Esophagus (tissue), 2 donors: ENCODE data around the gene PLCB4. TPM values are rescaled to one million over a fixed set of nuclear protein-coding genes. Genes with fewer than 3 reads are reported as not detected.

Source experiments
- H3K27ac ChIP-seq, 2 donors: one replicate each; pipeline ENCODE4 v1.5.1; 2013; ENCODE audit warnings: low read depth in 2 of 2, mild to moderate bottlenecking in 2 of 2, inconsistent platforms in 1 of 2, low read length in 1 of 2, moderate library complexity in 1 of 2
- H3K27me3 ChIP-seq, 2 donors: one replicate each; pipeline ENCODE4 v1.6.1; 2013; ENCODE audit warnings: low read length in 2 of 2, control low read depth in 1 of 2, mild to moderate bottlenecking in 1 of 2; ENCODE audit not compliant: insufficient read depth in 2 of 2, control insufficient read depth in 1 of 2
- H3K36me3 ChIP-seq, 2 donors: one replicate each; pipeline ENCODE4 v1.6.1; 2013; ENCODE audit warnings: low read length in 1 of 2; ENCODE audit not compliant: control insufficient read depth in 2 of 2, insufficient read depth in 2 of 2
- H3K4me1 ChIP-seq, 2 donors: one replicate each; pipeline ENCODE4 v1.6.1; 2013; ENCODE audit warnings: low read length in 1 of 2; ENCODE audit not compliant: control insufficient read depth in 2 of 2, insufficient read depth in 2 of 2
- H3K4me3 ChIP-seq, 2 donors: one replicate each; pipeline ENCODE4 v1.5.1; 2013; ENCODE audit warnings: low read length in 2 of 2, mild to moderate bottlenecking in 2 of 2, low read depth in 1 of 2, moderate library complexity in 1 of 2
- H3K9me3 ChIP-seq, 2 donors: one replicate each; pipeline ENCODE4 v1.6.1; 2013; ENCODE audit warnings: mild to moderate bottlenecking in 2 of 2, low read depth in 1 of 2, low read length in 1 of 2, moderate library complexity in 1 of 2; ENCODE audit not compliant: control insufficient read depth in 2 of 2, insufficient read depth in 1 of 2
- WGBS, 2 donors: extraction: QIAGEN DNeasy Blood & Tissue Kit; methylation state at CpG; one replicate each; pipeline ENCODE4 v1.1.7; 2013; 5-methylcytosine and 5-hydroxymethylcytosine counted together
- polyA plus RNA-seq, 2 donors: library from polyadenylated mRNA; stranded (reverse); fragments of 200-250 nt; gene quantifications; one replicate each; pipeline ENCODE4 v1.2.3, GENCODE V29; 2013
- donor health status: healthy with polysubstance abuse.
- donor health status: Bipolar disorder and iron deficiency.

Gene PLCB4
- polyA plus RNA-seq, 2 donors = 1.9 to 2.2 TPM

DNA sequence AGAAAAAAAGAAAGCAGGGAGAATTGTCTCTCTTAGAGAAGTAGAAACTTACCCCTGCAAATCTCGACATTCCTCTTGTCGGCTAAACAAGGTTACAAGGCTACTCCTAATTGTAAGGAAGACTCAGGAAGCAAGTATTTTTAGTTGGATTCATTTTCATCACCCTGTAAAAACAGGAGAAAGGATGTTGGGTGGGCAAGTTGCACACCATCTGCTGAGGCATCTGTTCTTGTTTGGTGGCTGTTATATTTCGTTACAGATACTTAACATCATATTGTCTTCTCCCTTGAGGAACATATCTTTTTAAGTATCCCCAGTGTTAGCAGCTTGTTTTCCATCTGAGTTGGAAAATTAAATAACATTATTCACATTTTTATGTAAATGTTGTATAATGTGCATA is 187.5 kb downstream of the PLCB4 start:
- Histone ChIP-seq H3K4me3 (no peak overlapping the region), H3K4me1 (no peaks in the 10 kb centered on the region), H3K9me3 (no peaks in the 10 kb centered on the region), H3K27me3 (no peaks in the 10 kb centered on the region), H3K27ac (no peak overlapping the region), H3K36me3 (no peaks in the 10 kb centered on the region)
- 80 to 84% methylated on average over 3 of the region's 3 CpGs for WGBS, 2 donors

DNA sequence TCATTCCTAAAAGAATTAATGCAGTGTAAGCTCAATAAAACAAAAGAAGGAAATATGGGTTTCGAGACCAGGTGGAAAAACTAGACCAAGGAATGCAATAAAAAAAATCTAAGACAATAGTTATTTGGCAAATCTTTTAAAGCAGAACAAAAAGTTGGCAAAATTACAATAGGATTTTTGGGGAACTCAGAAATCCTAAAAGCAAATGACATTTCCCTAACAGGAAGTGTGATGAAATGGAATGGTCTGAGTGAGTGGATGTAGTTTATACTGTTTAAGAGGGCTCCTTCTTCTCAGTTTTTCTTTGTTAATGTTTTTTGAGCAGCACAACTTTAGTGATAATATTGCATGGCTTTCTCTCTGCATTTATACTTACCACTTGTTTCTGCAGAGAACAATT is 190.0 kb downstream of the PLCB4 start:
- H3K9me3 ChIP-seq = no peaks in the 10 kb centered on the region
- H3K36me3 ChIP-seq = no peaks in the 10 kb centered on the region
- H3K27me3 ChIP-seq = no peaks in the 10 kb centered on the region
- H3K4me3 ChIP-seq = no peak overlapping the region
- H3K27ac ChIP-seq = no peak overlapping the region
- WGBS, 2 donors = 62 to 73% methylated on average over 1 of the region's 1 CpG
- no peaks in the 10 kb centered on the region for H3K4me1 ChIP-seq

DNA sequence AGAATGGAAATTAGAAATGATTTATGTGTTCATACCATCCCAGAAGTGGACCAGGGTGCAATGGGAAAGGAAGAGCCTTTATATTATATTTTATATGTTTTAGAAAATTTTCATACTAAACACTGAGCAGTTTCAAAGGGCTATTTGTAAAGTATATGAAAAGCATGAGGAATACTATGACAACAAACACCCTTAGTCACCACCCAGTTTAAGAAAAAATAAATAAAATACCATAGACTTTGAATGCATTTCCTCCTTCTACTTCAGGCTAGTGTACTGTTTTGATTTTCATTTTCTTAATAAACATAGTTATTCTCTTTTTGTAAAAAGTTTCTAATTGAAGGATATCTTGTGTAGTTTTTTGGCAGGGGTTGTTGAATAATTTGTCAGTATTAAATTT is 191.1 kb downstream of the PLCB4 start:
- H3K36me3 ChIP-seq = no peaks in the 10 kb centered on the region
- H3K27ac ChIP-seq = no peak overlapping the region
- H3K27me3 ChIP-seq = no peaks in the 10 kb centered on the region
- no peaks in the 10 kb centered on the region for H3K4me1 ChIP-seq
- no peak overlapping the region for H3K4me3 ChIP-seq
- H3K9me3 ChIP-seq = no peaks in the 10 kb centered on the region

- Histone ChIP-seq H3K36me3 (no peaks in the 10 kb centered on the region), H3K4me3 (no peak overlapping the region), H3K9me3 (no peaks in the 10 kb centered on the region), H3K27me3 (no peaks in the 10 kb centered on the region), H3K27ac (no peak overlapping the region), H3K4me1 (no peaks in the 10 kb centered on the region)
- 79 to 87% methylated on average over 2 of the region's 2 CpGs for WGBS, 2 donors
Measured at GRCh38 chr20:9261781-9262180, 192.9 kb downstream of the PLCB4 start.

- Histone ChIP-seq H3K36me3 (no peaks in the 10 kb centered on the region), H3K9me3 (no peaks in the 10 kb centered on the region), H3K27me3 (no peaks in the 10 kb centered on the region), H3K27ac (no peak overlapping the region), H3K4me1 (no peaks in the 10 kb centered on the region), H3K4me3 (no peak overlapping the region)
- WGBS, 2 donors = 44 to 55% methylated on average over 3 of the region's 3 CpGs
Measured at GRCh38 chr20:9262653-9263194, 193.8 kb downstream of the PLCB4 start.

- no peaks in the 10 kb centered on the region for H3K9me3 ChIP-seq
- H3K27me3 ChIP-seq = no peaks in the 10 kb centered on the region
- 48 to 59% methylated on average over 2 of the region's 2 CpGs for WGBS, 2 donors
- H3K36me3 ChIP-seq = no peaks in the 10 kb centered on the region
- no peaks in the 10 kb centered on the region for H3K4me1 ChIP-seq
- H3K27ac ChIP-seq = no peak overlapping the region
- no peak overlapping the region for H3K4me3 ChIP-seq
Measured at GRCh38 chr20:9269280-9269971, 200.5 kb downstream of the PLCB4 start.

DNA sequence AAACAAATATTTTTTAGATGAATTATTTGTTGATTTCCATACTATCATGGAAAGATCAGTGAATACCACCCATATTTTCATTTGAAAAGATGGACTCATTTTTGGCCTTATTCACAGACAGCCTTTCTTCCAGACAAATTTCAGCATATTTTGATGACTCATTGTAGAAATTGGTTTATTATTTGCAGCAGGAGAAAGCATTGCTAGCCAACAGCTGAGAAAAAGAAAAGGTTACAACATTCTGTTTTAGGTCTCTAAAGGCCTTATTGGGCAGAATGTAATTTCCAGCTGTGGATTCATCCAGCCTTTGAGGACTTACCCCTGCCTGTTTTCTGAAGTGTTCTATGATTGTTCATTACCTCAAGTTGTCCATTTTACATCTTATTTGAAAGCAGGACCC is 201.9 kb downstream of the PLCB4 start:
- Histone ChIP-seq H3K27me3 (no peaks in the 10 kb centered on the region), H3K9me3 (no peaks in the 10 kb centered on the region), H3K36me3 (no peaks in the 10 kb centered on the region), H3K27ac (no peak overlapping the region), H3K4me1 (no peaks in the 10 kb centered on the region), H3K4me3 (no peak overlapping the region)

DNA sequence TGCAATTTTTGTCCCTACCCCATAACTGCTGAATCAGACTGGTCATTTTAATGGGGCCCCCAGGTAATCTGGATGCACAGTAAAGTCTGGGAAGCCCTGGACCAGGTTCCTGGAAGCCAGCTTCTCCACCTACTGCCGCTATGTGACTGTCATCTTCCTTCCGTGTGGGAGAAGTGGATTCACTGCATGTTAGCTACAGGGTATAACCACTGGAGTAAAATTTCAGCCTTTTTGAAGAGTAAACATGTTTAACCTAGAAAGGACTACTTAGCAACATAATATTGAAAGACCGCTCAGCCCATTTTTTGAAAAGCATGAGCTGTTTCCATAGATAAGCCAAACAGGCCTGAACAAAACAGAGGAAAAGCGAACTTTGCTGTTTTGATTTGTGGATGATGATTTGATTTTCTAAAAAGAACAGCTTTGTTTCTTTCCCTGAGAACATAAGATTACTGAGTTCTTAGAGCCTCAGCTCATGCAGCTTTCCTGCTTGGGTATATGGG is 208.1 kb downstream of the PLCB4 start:
- 74 to 83% methylated on average over 4 of the region's 4 CpGs for WGBS, 2 donors
- H3K27me3 ChIP-seq = no peaks in the 10 kb centered on the region
- H3K4me1 ChIP-seq = no peaks in the 10 kb centered on the region
- no peaks in the 10 kb centered on the region for H3K36me3 ChIP-seq
- H3K9me3 ChIP-seq = no peaks in the 10 kb centered on the region
- H3K4me3 ChIP-seq = no peak overlapping the region
- no peak overlapping the region for H3K27ac ChIP-seq

DNA sequence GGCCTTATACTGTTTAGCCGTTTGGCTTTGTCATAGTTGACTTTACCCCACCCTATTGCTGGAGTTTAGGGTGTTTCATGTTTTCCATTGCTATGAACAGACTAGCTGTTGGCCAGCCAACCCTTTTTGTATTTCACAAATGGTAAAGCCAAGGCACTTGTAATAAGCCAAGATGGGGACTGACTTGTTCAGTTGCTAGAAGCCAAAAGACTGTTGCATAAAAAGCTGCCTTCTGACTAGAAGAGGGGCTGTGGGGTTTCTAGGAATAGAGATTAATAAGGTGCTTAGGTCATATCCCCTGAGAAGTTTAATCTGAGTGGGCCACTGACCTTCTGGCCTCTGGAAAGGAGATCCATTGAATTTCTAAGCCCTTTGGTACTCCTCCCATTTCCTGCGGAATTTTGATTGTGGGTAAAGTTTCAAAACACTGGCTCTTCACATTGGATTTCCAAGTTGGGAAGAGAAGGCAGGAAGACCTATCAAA is 211.1 kb downstream of the PLCB4 start:
- H3K36me3 ChIP-seq = no peaks in the 10 kb centered on the region
- WGBS, 2 donors = 71 to 72% methylated on average over 2 of the region's 2 CpGs
- H3K4me3 ChIP-seq = no peak overlapping the region
- no peak overlapping the region for H3K27ac ChIP-seq
- H3K4me1 ChIP-seq = no peaks in the 10 kb centered on the region
- H3K9me3 ChIP-seq = no peaks in the 10 kb centered on the region
- no peaks in the 10 kb centered on the region for H3K27me3 ChIP-seq

DNA sequence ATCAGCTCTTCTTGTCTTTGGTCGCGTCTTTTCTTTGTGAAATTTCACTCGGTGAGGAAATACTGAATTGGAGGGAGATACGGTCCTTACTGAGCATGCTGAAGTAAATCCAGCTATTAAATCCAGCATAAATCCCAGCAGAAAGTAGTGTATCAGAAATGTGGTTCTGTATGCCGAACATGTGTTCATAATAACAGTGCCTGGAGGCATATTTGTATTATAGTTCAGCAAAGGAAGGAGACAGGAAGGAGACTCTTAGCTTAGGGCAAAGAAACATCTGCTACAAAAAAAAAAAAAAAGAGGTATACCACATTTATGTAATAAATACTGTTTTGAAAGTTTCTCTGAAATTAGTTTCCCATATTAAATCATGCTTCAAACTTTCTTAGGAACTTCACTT is 211.8 kb downstream of the PLCB4 start:
- Histone ChIP-seq H3K4me3 (no peak overlapping the region), H3K27me3 (no peaks in the 10 kb centered on the region), H3K4me1 (no peaks in the 10 kb centered on the region), H3K9me3 (no peaks in the 10 kb centered on the region), H3K36me3 (no peaks in the 10 kb centered on the region), H3K27ac (no peak overlapping the region)
- WGBS, 2 donors = 45% methylated on average over 5 of the region's 5 CpGs
